Measurements from ENCODE around the gene SPTB. TPM values are rescaled to one million over a fixed set of nuclear protein-coding genes. Genes with fewer than 3 reads are reported as not detected.

SPTB gene
- total RNA-seq, 4 donors from 2014 or later, result 0.17 to 7.5 (median 1.1) TPM

- TF ChIP-seq, protein P1, sequence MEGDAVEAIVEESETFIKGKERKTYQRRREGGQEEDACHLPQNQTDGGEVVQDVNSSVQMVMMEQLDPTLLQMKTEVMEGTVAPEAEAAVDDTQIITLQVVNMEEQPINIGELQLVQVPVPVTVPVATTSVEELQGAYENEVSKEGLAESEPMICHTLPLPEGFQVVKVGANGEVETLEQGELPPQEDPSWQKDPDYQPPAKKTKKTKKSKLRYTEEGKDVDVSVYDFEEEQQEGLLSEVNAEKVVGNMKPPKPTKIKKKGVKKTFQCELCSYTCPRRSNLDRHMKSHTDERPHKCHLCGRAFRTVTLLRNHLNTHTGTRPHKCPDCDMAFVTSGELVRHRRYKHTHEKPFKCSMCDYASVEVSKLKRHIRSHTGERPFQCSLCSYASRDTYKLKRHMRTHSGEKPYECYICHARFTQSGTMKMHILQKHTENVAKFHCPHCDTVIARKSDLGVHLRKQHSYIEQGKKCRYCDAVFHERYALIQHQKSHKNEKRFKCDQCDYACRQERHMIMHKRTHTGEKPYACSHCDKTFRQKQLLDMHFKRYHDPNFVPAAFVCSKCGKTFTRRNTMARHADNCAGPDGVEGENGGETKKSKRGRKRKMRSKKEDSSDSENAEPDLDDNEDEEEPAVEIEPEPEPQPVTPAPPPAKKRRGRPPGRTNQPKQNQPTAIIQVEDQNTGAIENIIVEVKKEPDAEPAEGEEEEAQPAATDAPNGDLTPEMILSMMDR (IDR thresholded peaks at IDR 0.05; ENCODE audit: low read depth), result no peak
Measured at GRCh38 chr14:64703395-64704142, 176.1 kb downstream of the SPTB start.

DNA sequence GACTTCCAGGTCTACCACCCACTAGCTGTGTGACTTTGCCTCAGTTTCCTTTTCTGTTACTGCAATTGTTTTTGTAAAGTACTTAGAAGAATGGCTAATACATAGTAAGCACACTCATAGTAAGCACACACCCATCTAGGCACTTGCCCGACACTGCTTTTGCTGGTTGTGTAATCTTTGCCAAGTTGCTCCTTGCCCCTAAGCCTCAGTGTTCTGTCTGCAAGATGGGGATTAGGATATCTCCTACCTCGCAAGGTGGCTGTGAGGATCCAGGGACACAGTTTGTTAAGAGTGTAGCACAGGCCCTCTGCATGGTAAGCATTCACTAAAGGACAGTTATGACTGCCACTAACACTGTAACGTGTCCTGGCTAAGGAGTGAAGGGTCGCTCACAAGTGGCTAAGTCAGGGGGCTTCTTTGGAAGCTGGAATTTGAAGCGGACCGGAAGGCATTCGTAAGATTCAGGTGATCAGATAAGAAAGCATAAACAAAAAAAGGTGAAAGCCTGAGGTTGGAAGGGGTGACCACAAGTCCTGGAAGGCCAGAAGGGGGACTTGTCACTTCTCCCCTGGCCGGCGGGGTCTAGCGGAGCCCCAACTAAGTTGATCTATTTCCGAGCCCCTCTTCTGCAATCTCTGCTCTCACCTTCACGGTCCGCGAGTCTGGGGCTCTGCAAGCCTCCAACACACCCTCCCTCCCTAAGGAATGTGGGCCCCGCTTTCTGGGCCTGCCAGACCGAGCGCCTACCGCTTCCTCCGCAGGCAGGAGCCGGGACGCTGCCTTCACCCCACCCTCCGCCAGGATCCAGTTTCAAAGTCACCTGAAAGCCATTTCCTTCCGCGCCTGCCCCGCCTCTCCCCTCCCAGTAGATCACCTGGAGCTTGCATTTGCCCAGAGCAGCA is 177.0 kb downstream of the SPTB start:
- TF ChIP-seq, protein P1 (IDR thresholded peaks at IDR 0.05; ENCODE audit: low read depth), result no peak

GRCh38 chr14:64701660-64702059 is 178.0 kb downstream of the SPTB start:
- TF ChIP-seq, protein P1 (IDR thresholded peaks at IDR 0.05; ENCODE audit: low read depth), result no peak

DNA sequence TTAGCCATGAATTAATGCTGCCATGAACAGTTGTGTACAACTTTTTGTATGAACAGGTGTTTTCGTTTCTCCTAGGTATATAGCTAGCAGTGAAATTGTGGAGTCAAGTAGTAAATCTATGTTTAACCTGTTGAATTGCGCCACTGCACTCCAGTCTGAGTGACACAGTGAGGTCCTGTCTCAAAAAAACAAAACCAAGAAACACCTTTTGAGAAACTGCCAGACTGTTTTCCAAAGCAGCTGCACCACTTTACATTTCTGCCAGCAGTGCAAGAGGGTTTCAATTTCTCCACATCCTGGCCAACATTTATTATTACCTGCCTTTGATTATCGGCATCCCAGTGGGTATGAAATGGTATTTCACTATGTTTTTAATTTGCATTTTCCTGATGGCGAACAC is 178.8 kb downstream of the SPTB start:
- TF ChIP-seq, protein P1 (IDR thresholded peaks at IDR 0.05; ENCODE audit: low read depth), result no peak

DNA sequence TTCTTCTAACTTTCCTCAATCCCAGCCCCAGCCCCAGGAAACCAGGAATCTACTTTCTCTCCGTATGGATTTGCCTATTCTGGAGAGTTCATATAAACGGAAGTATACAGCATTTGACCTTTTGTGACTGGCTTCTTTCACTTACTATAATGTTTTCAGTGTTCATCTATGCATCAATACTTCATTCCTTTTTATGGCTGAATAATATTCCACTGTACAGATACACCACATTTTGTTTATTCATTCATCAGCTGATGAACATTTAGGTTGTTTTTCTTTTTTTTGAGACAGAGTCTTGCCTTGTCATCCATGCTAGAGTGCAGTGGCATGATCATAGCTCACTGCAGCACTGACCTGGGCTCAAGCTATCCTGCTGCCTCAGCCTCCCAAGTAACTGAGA is 179.4 kb downstream of the SPTB start:
- TF ChIP-seq, protein P1 (IDR thresholded peaks at IDR 0.05; ENCODE audit: low read depth), result no peak

- TF ChIP-seq, protein P1 (IDR thresholded peaks at IDR 0.05; ENCODE audit: low read depth), result no peak
Measured at GRCh38 chr14:64698903-64699302, 180.8 kb downstream of the SPTB start.

DNA sequence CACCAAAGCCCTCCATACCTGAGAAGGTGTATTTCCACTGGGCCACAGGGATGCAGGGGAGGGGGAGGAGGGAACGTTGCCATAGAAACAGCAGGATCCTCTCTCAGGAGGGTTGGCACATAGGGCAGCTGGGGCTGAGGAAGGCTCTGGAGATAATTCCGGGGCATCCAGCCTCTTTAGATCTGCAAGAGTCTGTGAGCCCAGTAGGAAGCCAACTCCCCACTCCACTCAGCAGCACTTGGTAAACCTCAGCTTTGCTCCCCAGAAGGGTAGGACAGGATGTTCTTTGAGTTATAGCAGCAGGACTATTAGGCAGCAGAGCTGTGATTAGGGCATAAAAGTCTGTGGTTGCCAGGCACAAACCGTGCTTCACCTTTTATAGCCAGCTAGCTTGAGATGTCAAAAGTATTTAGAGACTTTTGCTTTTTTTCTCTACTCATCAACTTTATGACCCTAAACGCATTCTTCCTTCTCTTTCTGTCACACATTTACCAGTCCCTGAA is 183.3 kb downstream of the SPTB start:
- TF ChIP-seq, protein P1 (IDR thresholded peaks at IDR 0.05; ENCODE audit: low read depth), result no peak

Measured in subcutaneous adipose tissue (tissue), 4 donors.